ENCODE data around the gene LCOR.
"Not testable (repeated sequence)": the region's sequence is repeated elsewhere in the genome, so short reads cannot be mapped to it uniquely, and the experiment has no call there.

LCOR gene

GRCh38 chr10:96840841-96841518 lies 8.9 kb downstream of the LCOR start:
- no peak for DNase-seq (ENCODE audit: low read depth in 3 of 3)

DNA sequence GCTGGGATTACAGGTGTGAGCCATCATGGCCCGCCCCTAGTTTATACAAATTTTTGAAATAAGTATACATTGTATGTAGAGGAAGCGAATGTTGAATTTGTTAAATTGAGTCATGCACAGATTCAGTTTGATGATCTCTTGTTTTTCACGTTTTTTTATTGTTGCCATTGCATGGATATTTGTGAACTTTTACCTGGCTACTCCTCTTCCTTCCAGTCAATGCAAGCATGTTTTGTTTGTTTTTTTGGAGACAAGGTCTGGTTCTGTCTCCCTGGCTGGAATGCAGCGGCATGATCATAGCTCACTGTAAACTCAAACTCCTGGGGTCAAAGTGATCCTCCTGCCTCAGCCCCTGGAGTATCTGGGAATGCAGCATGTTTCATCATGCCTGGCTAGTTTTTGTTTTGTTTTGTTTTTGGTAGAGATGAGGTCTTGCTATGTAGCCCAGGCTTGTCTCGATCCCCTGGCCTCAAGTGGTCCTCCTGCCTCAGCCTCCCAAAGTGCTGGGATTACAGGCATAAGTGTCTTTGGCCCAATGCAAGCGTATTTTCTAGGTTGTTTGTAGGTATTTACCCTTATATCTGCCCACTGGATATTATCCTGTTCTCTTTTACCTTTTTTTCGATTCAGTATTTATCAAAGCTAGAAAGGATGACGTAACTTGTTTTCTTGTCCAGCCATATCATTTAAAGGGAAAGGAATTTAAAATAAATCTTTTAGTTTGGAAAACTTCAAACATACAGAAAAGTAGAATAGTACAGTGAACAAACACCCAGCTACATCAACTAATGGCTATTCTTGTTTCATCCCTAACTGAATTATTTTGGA lies 11.0 kb downstream of the LCOR start:
- DNase-seq (ENCODE audit: low read depth in 3 of 3), result no peak

DNA sequence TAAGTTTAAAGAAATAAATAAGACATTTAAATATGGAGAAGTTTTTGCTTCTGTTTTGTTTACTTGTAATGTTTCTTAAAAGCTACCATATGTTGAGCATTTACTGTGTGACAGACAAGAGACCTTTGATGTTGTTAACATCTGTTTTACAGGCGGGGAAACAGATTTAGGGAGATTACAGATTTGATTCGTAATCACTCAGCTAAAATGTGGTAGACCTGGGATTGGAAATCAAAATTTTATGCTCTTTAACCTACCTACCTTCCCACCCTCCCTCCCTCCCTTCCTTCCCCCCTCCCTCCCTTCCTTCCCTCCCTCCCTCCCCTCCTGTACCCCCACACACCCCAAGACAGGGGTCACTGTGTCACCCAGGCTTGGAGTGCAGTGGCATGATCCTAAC lies 11.7 kb downstream of the LCOR start:
- no peak for DNase-seq (ENCODE audit: low read depth in 3 of 3)

- DNase-seq (ENCODE audit: low read depth in 3 of 3), result no peak
These were observed 14.3 kb downstream of the LCOR start for GRCh38 chr10:96846395-96846794.

GRCh38 chr10:96846926-96847325 lies 14.8 kb downstream of the LCOR start:
- no peak for DNase-seq (ENCODE audit: low read depth in 3 of 3)

- not testable (repeated sequence) for DNase-seq (ENCODE audit: low read depth in 3 of 3)
These were observed 15.3 kb downstream of the LCOR start for GRCh38 chr10:96847356-96847755.

GRCh38 chr10:96850113-96850512 lies 18.0 kb downstream of the LCOR start:
- DNase-seq (ENCODE audit: low read depth in 3 of 3), result no peak

DNA sequence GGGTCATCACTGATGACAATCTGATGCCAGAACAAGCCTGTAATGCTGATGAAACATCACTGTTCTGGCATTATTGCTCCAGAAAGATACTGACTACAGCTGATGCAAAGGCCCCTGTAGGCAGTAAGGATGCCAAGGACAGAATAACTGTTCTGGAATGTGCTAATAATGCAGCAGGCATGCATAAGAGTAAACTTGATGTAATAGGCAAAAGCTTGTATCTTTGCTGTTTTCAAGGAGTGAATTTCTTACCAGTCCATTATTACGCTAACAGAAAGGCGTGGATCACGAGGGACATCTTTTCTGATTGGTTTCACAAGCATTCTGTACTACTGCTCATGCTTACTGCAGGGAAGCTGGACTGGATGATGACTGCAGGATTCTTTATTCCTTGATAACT lies 18.7 kb downstream of the LCOR start:
- no peak for DNase-seq (ENCODE audit: low read depth in 3 of 3)

- DNase-seq (ENCODE audit: low read depth in 3 of 3), result no peak
These were observed 19.2 kb downstream of the LCOR start for GRCh38 chr10:96851281-96851680.

DNA sequence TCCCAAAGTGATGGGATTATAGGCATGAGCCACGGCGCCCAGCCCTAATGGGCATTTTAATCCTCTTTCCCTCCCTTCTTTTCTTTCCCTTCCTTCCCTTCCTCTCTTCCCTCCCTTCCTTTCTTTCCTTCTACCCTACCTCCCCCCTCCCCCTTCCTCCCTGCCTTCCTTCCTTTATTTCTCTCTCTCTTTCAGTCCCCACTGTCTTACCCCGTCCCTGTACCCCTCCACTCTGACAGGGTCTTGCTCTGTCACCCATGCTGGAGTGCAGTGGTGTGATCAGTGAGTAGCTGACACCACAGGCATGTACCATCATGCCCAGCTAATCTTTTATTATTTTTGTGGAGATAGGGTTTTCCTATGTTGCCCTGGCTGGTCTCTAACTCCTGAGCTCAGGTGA lies 24.2 kb downstream of the LCOR start:
- no peak for DNase-seq (ENCODE audit: low read depth in 3 of 3)

DNA sequence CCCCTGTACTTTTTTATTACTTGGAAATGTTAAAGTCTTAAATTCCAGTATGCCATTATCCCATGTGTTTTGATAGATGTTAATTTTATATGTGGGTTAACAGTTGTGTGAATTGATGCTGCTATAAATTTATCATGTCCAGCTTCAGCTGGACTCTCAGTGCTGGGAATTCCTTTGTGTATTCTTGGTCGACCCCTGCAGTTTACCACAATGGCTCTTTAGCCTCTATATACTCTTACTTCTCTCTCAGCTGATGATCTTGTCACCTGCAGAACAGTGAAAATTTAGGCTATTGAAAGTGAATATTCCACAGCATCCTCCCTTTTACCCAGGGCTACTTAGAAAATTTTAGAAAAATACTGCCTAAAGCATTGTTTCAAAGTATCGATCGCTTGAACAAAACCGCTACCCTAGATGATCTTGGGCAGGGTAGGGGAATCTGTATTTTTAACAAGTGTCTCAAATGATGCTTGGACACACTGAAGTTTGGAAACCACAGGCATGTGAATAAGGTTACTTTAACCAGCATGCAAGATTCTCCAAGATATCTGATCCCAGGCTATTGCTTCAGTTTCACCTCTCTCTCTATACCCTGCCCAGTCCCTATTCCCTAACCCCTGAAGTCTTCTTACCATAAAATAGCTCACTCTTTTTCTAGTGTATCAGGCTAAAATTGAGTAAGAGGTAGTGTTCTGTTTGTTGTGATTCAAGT lies 25.4 kb downstream of the LCOR start:
- DNase-seq (ENCODE audit: low read depth in 3 of 3), result no peak

DNA sequence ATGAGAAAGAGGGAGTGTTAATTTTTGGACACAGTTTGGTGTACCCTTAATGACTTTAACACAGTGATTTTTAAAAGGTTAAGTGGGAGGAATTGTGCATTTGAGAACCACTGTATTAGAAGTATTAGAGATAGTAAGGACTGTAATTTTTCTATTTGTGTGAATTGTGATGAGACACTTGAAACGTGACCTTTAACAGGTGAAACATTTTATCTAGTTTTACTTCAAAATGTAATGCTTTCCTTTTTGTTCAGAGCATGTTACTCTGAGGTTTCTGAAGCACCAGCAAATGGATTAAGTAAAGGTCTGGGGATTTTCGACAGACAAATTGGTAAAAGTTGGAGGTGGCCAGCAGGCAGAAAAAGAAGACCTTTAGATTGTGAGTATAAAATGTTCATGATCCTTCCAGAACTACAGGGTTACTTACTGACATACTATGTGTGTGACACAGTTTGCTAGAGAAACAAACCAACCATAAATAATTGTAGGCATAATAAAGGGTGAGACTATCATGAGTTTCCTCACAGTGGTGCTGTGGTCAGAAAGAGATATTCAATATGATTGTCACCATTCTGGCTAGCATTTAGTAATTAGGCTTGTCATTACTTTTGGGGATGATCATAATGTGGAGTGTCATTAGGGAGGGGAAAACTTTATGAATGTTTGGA lies 26.1 kb downstream of the LCOR start:
- DNase-seq (ENCODE audit: low read depth in 3 of 3), result no peak

- no peak for DNase-seq (ENCODE audit: low read depth in 3 of 3)
These were observed 26.6 kb downstream of the LCOR start for GRCh38 chr10:96858706-96859050.

DNA sequence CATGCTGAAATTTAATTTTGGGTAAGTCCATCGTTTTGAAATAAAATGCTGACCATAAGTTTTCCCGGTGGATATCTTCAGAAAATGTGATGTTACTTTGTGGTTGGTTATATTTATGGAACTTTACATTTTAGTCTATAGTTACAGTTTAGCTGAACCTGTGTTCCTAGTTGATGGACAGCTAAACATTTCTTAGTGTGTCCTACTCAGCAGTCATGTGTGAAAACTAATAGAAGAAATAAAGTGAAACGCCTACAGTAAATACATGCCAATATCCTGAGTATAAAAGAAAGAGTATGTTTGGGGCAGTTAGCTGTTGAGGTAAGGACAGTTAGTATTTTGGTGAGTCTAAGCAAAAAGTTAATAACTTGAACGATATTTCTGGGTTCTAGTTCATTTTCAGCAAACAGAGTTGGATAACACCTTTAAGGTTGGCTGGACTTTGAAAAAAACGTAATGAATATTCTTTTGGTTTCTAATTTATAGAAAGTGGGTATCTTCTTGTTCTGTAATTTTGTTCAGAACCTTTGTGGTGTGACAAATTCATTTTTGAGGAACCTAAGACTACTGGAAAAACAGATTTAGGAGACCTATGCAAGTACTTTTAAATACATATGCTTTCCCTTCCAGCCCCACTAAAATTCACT lies 28.7 kb downstream of the LCOR start:
- no peak for DNase-seq (ENCODE audit: low read depth in 3 of 3)

DNA sequence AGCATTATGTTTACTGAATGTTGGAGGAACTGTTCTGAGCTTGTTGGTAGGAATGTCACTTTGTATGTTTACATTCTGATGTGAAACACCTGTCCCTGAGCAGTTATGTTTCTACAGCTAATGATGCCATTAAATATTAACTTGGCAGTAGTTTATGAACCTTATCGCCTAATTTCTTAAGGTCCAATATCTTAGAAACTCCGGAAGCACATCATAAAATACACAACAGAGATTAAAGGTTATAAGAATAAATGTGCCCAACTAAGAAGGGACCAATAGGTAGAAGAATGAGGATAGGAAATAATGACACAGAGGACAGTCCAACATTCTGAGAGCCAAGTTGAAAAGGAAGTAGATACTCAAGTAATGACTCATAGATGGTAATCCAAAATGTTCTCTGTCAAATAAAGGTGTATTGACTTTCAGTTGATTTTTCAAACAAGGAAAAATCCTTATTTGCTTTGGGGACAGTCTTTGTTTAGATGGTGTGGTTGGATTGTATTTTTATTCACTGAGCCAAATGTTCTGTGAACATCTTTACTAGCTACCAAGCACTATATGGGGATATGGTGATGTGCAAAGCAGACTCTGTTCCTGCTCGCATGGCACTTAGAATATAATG lies 31.9 kb downstream of the LCOR start:
- DNase-seq (ENCODE audit: low read depth in 3 of 3), result no peak

- no peak for DNase-seq (ENCODE audit: low read depth in 3 of 3)
These were observed 41.0 kb downstream of the LCOR start for GRCh38 chr10:96873086-96873485.

GRCh38 chr10:96873756-96874467 lies 41.8 kb downstream of the LCOR start:
- DNase-seq (ENCODE audit: low read depth in 3 of 3), result no peak

- DNase-seq (ENCODE audit: low read depth in 3 of 3), result no peak
These were observed 46.0 kb downstream of the LCOR start for GRCh38 chr10:96878057-96878456.

DNA sequence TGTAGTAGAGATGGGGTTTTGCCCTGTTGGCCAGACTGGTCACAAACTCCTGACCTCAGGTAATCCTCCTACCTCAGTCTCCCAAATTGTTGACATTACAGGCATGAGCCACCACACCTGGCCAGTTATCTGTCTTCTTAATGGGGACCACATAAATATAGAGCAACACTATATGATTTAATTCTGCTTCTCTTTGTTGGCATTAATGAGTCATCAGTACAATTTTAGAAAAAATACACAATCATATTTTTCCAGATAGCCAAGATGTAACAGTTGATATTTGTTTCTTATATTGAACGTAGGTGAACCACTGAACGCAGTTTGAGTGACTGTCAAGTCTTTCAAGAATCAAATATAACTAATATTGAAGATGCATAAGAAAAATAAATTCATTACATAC lies 48.5 kb downstream of the LCOR start:
- no peak for DNase-seq (ENCODE audit: low read depth in 3 of 3)

- DNase-seq (ENCODE audit: low read depth in 3 of 3), result no peak
These were observed 57.5 kb downstream of the LCOR start for GRCh38 chr10:96889415-96890171.

Data from stimulated activated CD4-positive, alpha-beta T cell treated with anti-CD3 and anti-CD28 coated beads, TNF-alpha, amount 100 ng/mL, for 24 hours (primary cell).